Progenitor cell of endocrine pancreas (in vitro differentiated cells): ENCODE measurements around the gene MAPK9. TPM values are rescaled to one million over a fixed set of nuclear protein-coding genes. Genes with fewer than 3 reads are reported as not detected.
A peak's percentile ranks its signal among the peaks of the same experiment; 100 is the strongest.

ENCODE experiments used
- DNase-seq: peaks from one replicate; pipeline ENCODE4 v3.0.0; 2021; ENCODE audit warnings: low spot score; ENCODE audit not compliant: unreplicated experiment
- H3K27ac Mint-ChIP-seq: 2 replicates; pipeline ENCODE4 v1.8.0; 2021; ENCODE audit warnings: mild to moderate bottlenecking, moderate library complexity, mixed read lengths
- H3K27me3 Mint-ChIP-seq: 2 replicates; pipeline ENCODE4 v1.8.0; 2021; ENCODE audit warnings: mixed read lengths
- H3K36me3 Mint-ChIP-seq: 2 replicates; pipeline ENCODE4 v1.8.0; 2022; ENCODE audit warnings: mixed read lengths; ENCODE audit not compliant: insufficient read depth
- H3K4me1 Mint-ChIP-seq: 2 replicates; pipeline ENCODE4 v1.8.0; 2021; ENCODE audit warnings: low read depth, mixed read lengths
- H3K4me3 Mint-ChIP-seq: 2 replicates; pipeline ENCODE4 v1.8.0; 2021; ENCODE audit warnings: low read depth, mild to moderate bottlenecking, moderate library complexity, mixed read lengths
- H3K9me3 Mint-ChIP-seq: 2 replicates; pipeline ENCODE4 v1.8.0; 2021; ENCODE audit warnings: low read depth, mixed read lengths
- total RNA-seq: library from RNA; stranded (reverse); gene quantifications from 2 replicates; pipeline ENCODE4 v1.2.1, GENCODE V29; 2021
- TF ChIP-seq, protein P1 (sequence below): fragments of 200-600 bp; sonication (generic); IDR thresholded peaks from one replicate; pipeline ENCODE4 v1.5.0; 2021; ENCODE audit warnings: antibody characterized with exemption, mild to moderate bottlenecking; ENCODE audit not compliant: unreplicated experiment

Gene MAPK9
- total RNA-seq, 1 donor from 2014 or later = 51.2 TPM

DNA sequence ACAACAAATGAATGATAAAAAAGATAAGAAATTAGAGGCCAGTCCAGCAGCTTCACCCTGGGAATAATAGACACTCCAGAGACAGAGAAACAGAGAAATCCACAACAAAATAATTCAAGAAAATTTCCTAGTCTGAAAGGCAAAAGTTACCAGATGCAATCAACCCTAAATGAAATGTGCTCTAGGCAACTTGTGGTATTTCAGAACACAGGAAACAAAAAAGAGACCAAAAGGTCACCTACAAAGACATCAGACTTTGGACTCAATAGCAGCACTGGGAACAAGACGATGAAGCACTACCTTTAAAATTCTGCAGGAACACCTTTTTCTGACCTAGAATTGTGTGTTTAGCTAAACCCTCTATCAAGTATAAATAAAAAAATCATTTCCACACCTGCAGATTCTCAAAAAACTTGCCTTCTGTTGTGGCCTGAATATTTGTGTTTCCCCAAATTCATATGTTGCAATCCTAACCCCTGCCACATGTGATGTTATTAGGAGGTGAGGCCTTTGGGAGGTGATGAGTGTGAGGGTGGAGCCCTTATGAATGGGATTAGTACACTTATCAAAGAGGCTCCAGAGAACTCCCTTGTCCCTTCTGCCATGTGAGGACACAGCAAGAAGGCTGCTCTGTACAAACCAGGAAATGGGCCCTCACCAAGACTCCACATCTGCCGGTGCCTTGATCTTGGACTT, 5.9 kb upstream of the MAPK9 start:
- Mint-ChIP-seq H3K36me3 (peaks cover 2% of the 10 kb centered on the region), H3K9me3 (no peaks in the 10 kb centered on the region), H3K4me3 (no peak overlapping the region), H3K4me1 (peaks cover 9% of the 10 kb centered on the region), H3K27me3 (no peaks in the 10 kb centered on the region), H3K27ac (no peak overlapping the region)
- TF ChIP-seq, protein P1, sequence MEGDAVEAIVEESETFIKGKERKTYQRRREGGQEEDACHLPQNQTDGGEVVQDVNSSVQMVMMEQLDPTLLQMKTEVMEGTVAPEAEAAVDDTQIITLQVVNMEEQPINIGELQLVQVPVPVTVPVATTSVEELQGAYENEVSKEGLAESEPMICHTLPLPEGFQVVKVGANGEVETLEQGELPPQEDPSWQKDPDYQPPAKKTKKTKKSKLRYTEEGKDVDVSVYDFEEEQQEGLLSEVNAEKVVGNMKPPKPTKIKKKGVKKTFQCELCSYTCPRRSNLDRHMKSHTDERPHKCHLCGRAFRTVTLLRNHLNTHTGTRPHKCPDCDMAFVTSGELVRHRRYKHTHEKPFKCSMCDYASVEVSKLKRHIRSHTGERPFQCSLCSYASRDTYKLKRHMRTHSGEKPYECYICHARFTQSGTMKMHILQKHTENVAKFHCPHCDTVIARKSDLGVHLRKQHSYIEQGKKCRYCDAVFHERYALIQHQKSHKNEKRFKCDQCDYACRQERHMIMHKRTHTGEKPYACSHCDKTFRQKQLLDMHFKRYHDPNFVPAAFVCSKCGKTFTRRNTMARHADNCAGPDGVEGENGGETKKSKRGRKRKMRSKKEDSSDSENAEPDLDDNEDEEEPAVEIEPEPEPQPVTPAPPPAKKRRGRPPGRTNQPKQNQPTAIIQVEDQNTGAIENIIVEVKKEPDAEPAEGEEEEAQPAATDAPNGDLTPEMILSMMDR = no peak
- no peak for DNase-seq

DNA sequence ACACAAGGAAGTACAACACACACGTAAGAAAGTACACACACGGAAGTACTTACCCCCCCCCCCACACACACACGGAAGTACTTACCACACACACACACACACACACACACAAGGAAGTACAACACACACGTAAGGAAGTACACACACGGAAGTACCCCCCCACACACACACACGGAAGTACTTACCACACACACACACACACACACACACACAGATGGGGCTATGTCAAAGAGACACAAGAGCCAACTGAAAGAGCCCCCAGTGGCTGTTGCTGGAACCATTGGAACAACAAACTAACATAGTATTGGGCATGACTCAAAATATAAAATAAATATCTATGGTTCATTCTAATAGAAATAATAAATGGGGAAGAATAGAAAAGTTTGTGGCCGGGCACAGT, 4.9 kb upstream of the MAPK9 start:
- H3K4me3 Mint-ChIP-seq = no peak overlapping the region
- H3K36me3 Mint-ChIP-seq = peaks cover 2% of the 10 kb centered on the region
- H3K4me1 Mint-ChIP-seq = peaks cover 11% of the 10 kb centered on the region
- DNase-seq = no peak
- TF ChIP-seq, protein P1 = no peak
- no peaks in the 10 kb centered on the region for H3K27me3 Mint-ChIP-seq
- H3K9me3 Mint-ChIP-seq = no peaks in the 10 kb centered on the region
- no peak overlapping the region for H3K27ac Mint-ChIP-seq

DNA sequence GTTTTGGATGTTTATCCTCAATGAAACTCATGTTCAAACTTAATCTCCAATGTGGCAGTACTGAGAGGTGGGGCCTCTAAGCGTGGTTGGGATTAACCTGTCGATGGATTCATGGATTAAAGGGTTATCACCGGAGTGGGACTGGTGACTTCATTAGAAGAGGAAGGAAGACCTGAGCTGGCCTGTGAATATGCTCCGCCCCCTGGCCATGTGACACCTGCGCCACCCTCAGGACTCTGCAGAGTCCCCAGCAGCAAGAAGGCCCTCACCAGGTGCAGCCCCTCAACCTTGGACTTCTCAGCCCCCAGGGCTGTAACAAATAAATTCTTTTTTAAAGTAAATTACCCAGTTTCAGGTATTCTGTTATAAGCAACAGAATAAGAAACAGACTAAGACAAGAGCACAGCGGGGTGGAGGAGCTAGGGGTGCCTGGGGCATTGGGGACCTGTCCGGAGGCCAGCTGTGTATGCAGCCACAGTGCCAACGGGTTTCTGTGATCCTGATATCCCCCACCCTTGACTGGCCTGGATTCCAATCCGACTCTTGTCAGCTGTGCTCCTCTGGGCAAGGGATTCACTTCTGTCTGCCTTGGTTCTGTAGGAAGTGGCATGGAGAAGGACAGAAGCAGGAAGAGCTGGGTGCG, 3.2 kb upstream of the MAPK9 start:
- no peak for DNase-seq
- peaks cover 2% of the 10 kb centered on the region for H3K36me3 Mint-ChIP-seq
- peaks cover 22% of the 10 kb centered on the region for H3K4me1 Mint-ChIP-seq
- no peaks in the 10 kb centered on the region for H3K27me3 Mint-ChIP-seq
- H3K9me3 Mint-ChIP-seq = no peaks in the 10 kb centered on the region
- TF ChIP-seq, protein P1 = no peak
- no peak overlapping the region for H3K27ac Mint-ChIP-seq
- H3K4me3 Mint-ChIP-seq = no peak overlapping the region

DNA sequence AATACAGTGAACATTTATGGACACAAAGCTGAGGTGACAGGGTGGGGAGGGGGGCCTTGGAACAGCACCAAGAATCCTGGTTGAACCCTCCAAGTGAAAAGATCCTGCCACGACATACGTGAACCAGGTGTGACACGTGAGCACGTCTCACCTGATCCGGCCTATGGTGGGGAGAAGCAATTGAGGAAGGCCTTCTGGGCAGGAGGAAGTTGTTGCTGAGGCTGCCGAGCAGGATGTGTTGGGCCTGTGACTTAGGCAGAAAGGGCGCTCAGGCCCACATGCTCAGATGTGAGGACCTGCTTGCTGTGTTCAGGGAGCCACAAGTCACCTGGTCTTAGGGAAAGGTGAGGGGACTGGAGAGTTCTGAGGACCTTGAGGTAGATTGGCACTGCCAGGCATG, 2.5 kb upstream of the MAPK9 start:
- no peak overlapping the region for H3K4me3 Mint-ChIP-seq
- H3K27me3 Mint-ChIP-seq = no peaks in the 10 kb centered on the region
- DNase-seq = no peak
- H3K27ac Mint-ChIP-seq = peak overlapping the region; percentile 97
- peaks cover 2% of the 10 kb centered on the region for H3K36me3 Mint-ChIP-seq
- peaks cover 28% of the 10 kb centered on the region for H3K4me1 Mint-ChIP-seq
- TF ChIP-seq, protein P1 = no peak
- H3K9me3 Mint-ChIP-seq = no peaks in the 10 kb centered on the region

DNA sequence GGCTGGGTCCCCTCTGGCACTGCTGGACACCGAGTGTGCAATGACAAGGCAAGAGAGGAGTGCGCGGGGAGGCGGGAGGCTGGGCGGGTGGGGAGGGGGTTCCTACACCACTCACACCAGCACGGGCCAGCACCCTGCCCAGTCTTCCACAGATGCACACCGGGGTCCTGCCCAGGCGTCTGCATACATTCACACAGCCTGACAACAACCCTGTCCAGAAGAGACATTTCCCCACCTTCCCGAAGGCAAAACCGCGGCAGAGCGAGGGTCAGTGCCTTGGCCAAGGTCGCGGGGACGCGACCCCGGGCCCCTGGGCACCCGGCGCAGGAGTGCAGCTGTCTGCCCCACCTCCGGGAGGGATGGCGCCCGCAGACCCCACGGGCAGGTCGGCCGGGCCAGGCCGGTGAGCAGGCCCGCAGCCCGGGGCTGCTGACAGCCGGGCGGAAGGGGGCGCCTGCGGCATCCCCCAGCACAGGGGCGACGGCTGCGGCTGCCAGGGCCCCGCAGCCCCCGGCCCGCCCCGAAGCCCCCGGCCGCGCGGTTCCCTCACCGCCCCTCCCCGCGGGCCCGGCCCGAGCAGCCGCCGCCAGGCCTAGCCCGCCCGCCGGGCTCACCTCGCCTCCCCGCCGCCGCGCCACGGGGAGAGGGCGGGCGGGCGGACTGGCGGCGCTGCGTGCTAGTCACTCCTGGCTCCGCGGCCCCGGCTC, 496 bp downstream of the MAPK9 start:
- DNase-seq = peak; percentile 37
- H3K27me3 Mint-ChIP-seq = no peaks in the 10 kb centered on the region
- H3K9me3 Mint-ChIP-seq = no peaks in the 10 kb centered on the region
- peak overlapping the region; percentile 82 for H3K4me3 Mint-ChIP-seq
- H3K36me3 Mint-ChIP-seq = peaks cover 7% of the 10 kb centered on the region
- TF ChIP-seq, protein P1 = peak; percentile 38
- H3K27ac Mint-ChIP-seq = peak overlapping the region; percentile 86
- H3K4me1 Mint-ChIP-seq = peaks cover 46% of the 10 kb centered on the region
